Vagina (tissue), 2 donors: ENCODE results near the gene LIN7A.

ENCODE experiments used
- POLR2A ChIP-seq, 2 donors: fragments of 450-650 bp; IDR thresholded peaks; one replicate each; pipeline ENCODE4 v1.6.1; 2017; ENCODE audit warnings: antibody characterized with exemption in 2 of 2, mild to moderate bottlenecking in 2 of 2, moderate library complexity in 2 of 2
- POLR2AphosphoS5 ChIP-seq, 2 donors: sonication (generic); formaldehyde crosslinking; IDR thresholded peaks; one replicate each; pipeline ENCODE4 v1.9.0; 2017; ENCODE audit warnings: antibody characterized with exemption in 2 of 2, mild to moderate bottlenecking in 2 of 2, low read depth in 1 of 2; ENCODE audit not compliant: insufficient read depth in 1 of 2
- TF ChIP-seq, protein P1 (sequence below), 3 experiments: fragments of 450-650 bp in 2 of 3; fragments of 200-600 bp in 1 of 3; sonication (generic) in 1 of 3; IDR thresholded peaks; one replicate each; pipeline ENCODE4 v1.5.1; 2017 to 2019; ENCODE audit warnings: antibody characterized with exemption in 3 of 3, mild to moderate bottlenecking in 2 of 3, moderate library complexity in 2 of 3

DNA sequence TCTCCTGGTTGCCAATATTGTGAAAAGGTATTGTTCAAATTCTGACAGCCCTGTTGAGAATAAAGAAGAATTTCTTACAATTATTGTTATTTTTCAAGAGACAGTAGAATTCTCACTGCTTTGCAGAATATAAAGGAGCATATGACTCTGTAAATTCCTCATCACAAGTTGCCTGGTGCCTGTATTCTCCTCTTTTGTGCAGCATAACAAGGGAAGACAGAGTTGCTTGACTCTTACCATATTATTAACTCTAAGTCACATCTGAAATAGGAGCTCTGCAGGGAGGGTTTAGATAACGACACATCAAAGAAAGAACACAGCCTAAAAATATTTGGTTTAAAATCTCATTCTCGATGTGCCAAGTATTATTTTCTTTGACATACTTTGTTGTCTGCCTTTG lies 189.9 kb downstream of the LIN7A start:
- TF ChIP-seq POLR2A (IDR thresholded peaks at IDR 0.05) (no peak), POLR2AphosphoS5 (IDR thresholded peaks at IDR 0.05; ENCODE audit: insufficient read depth in 1 of 2, low read depth in 1 of 2) (no peak)
- TF ChIP-seq, protein P1, sequence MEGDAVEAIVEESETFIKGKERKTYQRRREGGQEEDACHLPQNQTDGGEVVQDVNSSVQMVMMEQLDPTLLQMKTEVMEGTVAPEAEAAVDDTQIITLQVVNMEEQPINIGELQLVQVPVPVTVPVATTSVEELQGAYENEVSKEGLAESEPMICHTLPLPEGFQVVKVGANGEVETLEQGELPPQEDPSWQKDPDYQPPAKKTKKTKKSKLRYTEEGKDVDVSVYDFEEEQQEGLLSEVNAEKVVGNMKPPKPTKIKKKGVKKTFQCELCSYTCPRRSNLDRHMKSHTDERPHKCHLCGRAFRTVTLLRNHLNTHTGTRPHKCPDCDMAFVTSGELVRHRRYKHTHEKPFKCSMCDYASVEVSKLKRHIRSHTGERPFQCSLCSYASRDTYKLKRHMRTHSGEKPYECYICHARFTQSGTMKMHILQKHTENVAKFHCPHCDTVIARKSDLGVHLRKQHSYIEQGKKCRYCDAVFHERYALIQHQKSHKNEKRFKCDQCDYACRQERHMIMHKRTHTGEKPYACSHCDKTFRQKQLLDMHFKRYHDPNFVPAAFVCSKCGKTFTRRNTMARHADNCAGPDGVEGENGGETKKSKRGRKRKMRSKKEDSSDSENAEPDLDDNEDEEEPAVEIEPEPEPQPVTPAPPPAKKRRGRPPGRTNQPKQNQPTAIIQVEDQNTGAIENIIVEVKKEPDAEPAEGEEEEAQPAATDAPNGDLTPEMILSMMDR (IDR thresholded peaks at IDR 0.05) = no peak
